ENCODE results near the gene U2AF2. TPM values are rescaled to one million over a fixed set of nuclear protein-coding genes. Genes with fewer than 3 reads are reported as not detected.

Gene U2AF2
- total and polyA plus RNA-seq, 2 of the 8 experiments (the other 6 are each of a cell fraction or from before 2014, with no cell fraction given) = 162 to 252 TPM

- TF ChIP-seq CTCF (IDR thresholded peaks at IDR 0.05; ENCODE audit: control extremely low read depth in 1 of 3, insufficient read depth in 1 of 3, low read depth in 1 of 3, low read length in 3 of 3) = no peak
- TF ChIP-seq SP1 (IDR thresholded peaks at IDR 0.05; ENCODE audit: low read depth, low read length) = no peak
Measured at GRCh38 chr19:55694241-55694655, 39.4 kb downstream of the U2AF2 start (continued).

Data from H1 (cell line).